SKM-1 treated with dmso at 0.1 percent for 144 hours (cell line): Measurements from ENCODE around the gene NIP7.

Source experiments
- DNase-seq: peaks from one replicate; lab custom pipeline; 2025; ENCODE audit not compliant: unreplicated experiment; lab: John Stamatoyannopoulos, UW

NIP7 gene

GRCh38 chr16:69318177-69318910, 21.2 kb upstream of the NIP7 start:
- no peak for DNase-seq

- no peak for DNase-seq
Measured at GRCh38 chr16:69318911-69319289, 20.7 kb upstream of the NIP7 start.

- DNase-seq, result no peak
Measured at GRCh38 chr16:69319381-69319780, 20.2 kb upstream of the NIP7 start.

GRCh38 chr16:69319826-69320739, 19.5 kb upstream of the NIP7 start:
- no peak for DNase-seq

GRCh38 chr16:69320740-69321073, 18.9 kb upstream of the NIP7 start:
- no peak for DNase-seq

- no peak for DNase-seq
Measured at GRCh38 chr16:69321080-69321479, 18.5 kb upstream of the NIP7 start.

- DNase-seq, result no peak
Measured at GRCh38 chr16:69322343-69322742, 17.2 kb upstream of the NIP7 start.

GRCh38 chr16:69323415-69323814, 16.2 kb upstream of the NIP7 start:
- DNase-seq, result no peak

GRCh38 chr16:69324013-69324531, 15.5 kb upstream of the NIP7 start:
- DNase-seq, result no peak

- no peak for DNase-seq
Measured at GRCh38 chr16:69324585-69325253, 14.9 kb upstream of the NIP7 start.

- DNase-seq, result no peak
Measured at GRCh38 chr16:69325784-69326171, 13.8 kb upstream of the NIP7 start.

- no peak for DNase-seq
Measured at GRCh38 chr16:69326172-69326873, 13.2 kb upstream of the NIP7 start.

- no peak for DNase-seq
Measured at GRCh38 chr16:69327585-69328310, 11.8 kb upstream of the NIP7 start.

GRCh38 chr16:69328854-69329316, 10.7 kb upstream of the NIP7 start:
- no peak for DNase-seq

GRCh38 chr16:69329369-69330285, 9.9 kb upstream of the NIP7 start:
- DNase-seq, result no peak

GRCh38 chr16:69330286-69331109, 9.1 kb upstream of the NIP7 start, which contains the start of gene PDF:
Gene PDF (minus strand): TSS chr16:69330588. CDS start chr16:69330570, 18 bp downstream.
- DNase-seq, result peak; percentile 84

GRCh38 chr16:69334696-69335095, 4.9 kb upstream of the NIP7 start:
- DNase-seq, result no peak
